Prostate gland (tissue), 2 donors: ENCODE measurements around the gene WNK2. TPM values are rescaled to one million over a fixed set of nuclear protein-coding genes. Genes with fewer than 3 reads are reported as not detected.

Experiments used
- DNase-seq: peaks from one replicate; pipeline ENCODE4 v3.0.0-alpha.2; 2019; ENCODE audit warnings: low spot score
- H3K27ac ChIP-seq, 2 donors: fragments of 200-600 bp; sonication (generic); 2 replicates each; pipeline ENCODE4 v1.5.1; 2017 to 2019
- H3K27me3 ChIP-seq: fragments of 200-600 bp; sonication (generic); replicated peaks from 2 replicates; pipeline ENCODE4 v1.5.1; 2019; ENCODE audit not compliant: insufficient read depth
- H3K36me3 ChIP-seq, 2 donors: fragments of 200-600 bp; sonication (generic); 1 replicate in 1 of 2; 2 replicates in 1 of 2; pipeline versions ENCODE4 v1.5.1 to v1.8.1; 2017 to 2019
- H3K4me1 ChIP-seq: fragments of 200-600 bp; sonication (generic); replicated peaks from 2 replicates; pipeline ENCODE4 v1.5.1; 2019
- H3K4me3 ChIP-seq, 2 donors: fragments of 200-600 bp; sonication (generic); 2 replicates each; pipeline ENCODE4 v1.5.1; 2017 to 2019
- H3K9me3 ChIP-seq: fragments of 200-600 bp; sonication (generic); 2 replicates; pipeline ENCODE4 v1.5.1; 2017
- CTCF ChIP-seq, 4 experiments: fragments of 200-600 bp in 2 of 4; fragments of 450-650 bp in 2 of 4; sonication (generic) in 2 of 4; IDR thresholded peaks; 1 replicate in 3 of 4; 2 replicates in 1 of 4; pipeline ENCODE4 v1.5.1; 2016 to 2019; ENCODE audit warnings: antibody characterized with exemption in 4 of 4, mild to moderate bottlenecking in 2 of 4, moderate library complexity in 2 of 4
- POLR2A ChIP-seq: fragments of 450-650 bp; IDR thresholded peaks from one replicate; pipeline ENCODE4 v1.6.1; 2016; ENCODE audit warnings: antibody characterized with exemption, mild to moderate bottlenecking
- POLR2AphosphoS5 ChIP-seq: sonication (generic); formaldehyde crosslinking; IDR thresholded peaks from one replicate; pipeline ENCODE4 v1.6.1; 2017; ENCODE audit warnings: antibody characterized with exemption
- WGBS: methylation state at CpG from one replicate; pipeline ENCODE4 v1.1.5; 2018; 5-methylcytosine and 5-hydroxymethylcytosine counted together
- intact Hi-C: fragments of 100-400 bp; cut with DNase I; formaldehyde crosslinking; loops from one replicate; pipeline ENCODE4 v1.14.2; 2022
- total RNA-seq, 2 donors: library from RNA; depleted of rRNA; stranded (reverse); fragments of >200 nt; gene quantifications; one replicate each; pipeline ENCODE4 v1.1.0, GENCODE V29; 2016

The WNK2 gene
- total RNA-seq, 2 donors from 2014 or later, result 77.9 to 136 TPM

- no peaks in the 10 kb centered on the region for H3K27me3 ChIP-seq
- H3K27ac ChIP-seq, result no peak overlapping the region
- H3K4me1 ChIP-seq, result no peaks in the 10 kb centered on the region
- no peak for DNase-seq
- TF ChIP-seq POLR2AphosphoS5 (no peak), CTCF (IDR thresholded peaks at IDR 0.05) (no peak), POLR2A (no peak)
- no peaks in the 10 kb centered on the region for H3K9me3 ChIP-seq
- intact Hi-C loops, result no loop called here
- H3K4me3 ChIP-seq, result no peak overlapping the region
- H3K36me3 ChIP-seq, result no peaks in the 10 kb centered on the region
- 96% methylated on average over 9 of the region's 9 CpGs for WGBS
Measured at GRCh38 chr9:93315118-93315517, 131.2 kb downstream of the WNK2 start.

- H3K36me3 ChIP-seq, result no peaks in the 10 kb centered on the region
- no peaks in the 10 kb centered on the region for H3K4me1 ChIP-seq
- intact Hi-C loops, result no loop called here
- no peak overlapping the region for H3K27ac ChIP-seq
- no peak overlapping the region for H3K4me3 ChIP-seq
- H3K9me3 ChIP-seq, result no peaks in the 10 kb centered on the region
- WGBS, result 65% methylated on average over 5 of the region's 5 CpGs
- DNase-seq, result no peak
- H3K27me3 ChIP-seq, result no peaks in the 10 kb centered on the region
- TF ChIP-seq CTCF (IDR thresholded peaks at IDR 0.05), result no peak
- TF ChIP-seq POLR2AphosphoS5, result no peak
- no peak for TF ChIP-seq POLR2A
Measured at GRCh38 chr9:93315960-93316359, 132.0 kb downstream of the WNK2 start.

GRCh38 chr9:93316726-93317494 lies 133.0 kb downstream of the WNK2 start:
- Histone ChIP-seq H3K36me3 (no peaks in the 10 kb centered on the region), H3K27ac (no peak overlapping the region), H3K4me1 (no peaks in the 10 kb centered on the region), H3K4me3 (no peak overlapping the region), H3K9me3 (no peaks in the 10 kb centered on the region), H3K27me3 (no peaks in the 10 kb centered on the region)
- intact Hi-C loops, result no loop called here
- WGBS, result 84% methylated on average over 12 of the region's 12 CpGs
- no peak for TF ChIP-seq CTCF (IDR thresholded peaks at IDR 0.05)
- TF ChIP-seq POLR2AphosphoS5, result no peak
- no peak for TF ChIP-seq POLR2A
- DNase-seq, result no peak

GRCh38 chr9:93317495-93318094 lies 133.7 kb downstream of the WNK2 start:
- WGBS, result 85% methylated on average over 30 of the region's 30 CpGs
- intact Hi-C loops, result no loop called here
- H3K4me1 ChIP-seq, result no peaks in the 10 kb centered on the region
- no peaks in the 10 kb centered on the region for H3K9me3 ChIP-seq
- no peak for DNase-seq
- no peaks in the 10 kb centered on the region for H3K27me3 ChIP-seq
- no peak overlapping the region for H3K4me3 ChIP-seq
- no peaks in the 10 kb centered on the region for H3K36me3 ChIP-seq
- H3K27ac ChIP-seq, result no peak overlapping the region
- TF ChIP-seq POLR2A, result no peak
- no peak for TF ChIP-seq POLR2AphosphoS5
- TF ChIP-seq CTCF (IDR thresholded peaks at IDR 0.05), result no peak

GRCh38 chr9:93318480-93318879 lies 134.5 kb downstream of the WNK2 start:
- intact Hi-C loops, result no loop called here
- no peaks in the 10 kb centered on the region for H3K36me3 ChIP-seq
- H3K27ac ChIP-seq, result no peak overlapping the region
- no peak for DNase-seq
- no peak overlapping the region for H3K4me3 ChIP-seq
- H3K4me1 ChIP-seq, result no peaks in the 10 kb centered on the region
- WGBS, result 88% methylated on average over 9 of the region's 9 CpGs
- TF ChIP-seq POLR2AphosphoS5 (no peak), POLR2A (no peak), CTCF (IDR thresholded peaks at IDR 0.05) (no peak)
- no peaks in the 10 kb centered on the region for H3K9me3 ChIP-seq
- no peaks in the 10 kb centered on the region for H3K27me3 ChIP-seq
